ENCODE results near the gene SLC25A23. TPM values are rescaled to one million over a fixed set of nuclear protein-coding genes. Genes with fewer than 3 reads are reported as not detected.
A peak's percentile ranks its signal among the peaks of the same experiment; 100 is the strongest.

SLC25A23 gene
- total and polyA plus RNA-seq, 2 of the 4 experiments (the other 2 are of a cell fraction): 7.0 to 7.6 TPM

DNA sequence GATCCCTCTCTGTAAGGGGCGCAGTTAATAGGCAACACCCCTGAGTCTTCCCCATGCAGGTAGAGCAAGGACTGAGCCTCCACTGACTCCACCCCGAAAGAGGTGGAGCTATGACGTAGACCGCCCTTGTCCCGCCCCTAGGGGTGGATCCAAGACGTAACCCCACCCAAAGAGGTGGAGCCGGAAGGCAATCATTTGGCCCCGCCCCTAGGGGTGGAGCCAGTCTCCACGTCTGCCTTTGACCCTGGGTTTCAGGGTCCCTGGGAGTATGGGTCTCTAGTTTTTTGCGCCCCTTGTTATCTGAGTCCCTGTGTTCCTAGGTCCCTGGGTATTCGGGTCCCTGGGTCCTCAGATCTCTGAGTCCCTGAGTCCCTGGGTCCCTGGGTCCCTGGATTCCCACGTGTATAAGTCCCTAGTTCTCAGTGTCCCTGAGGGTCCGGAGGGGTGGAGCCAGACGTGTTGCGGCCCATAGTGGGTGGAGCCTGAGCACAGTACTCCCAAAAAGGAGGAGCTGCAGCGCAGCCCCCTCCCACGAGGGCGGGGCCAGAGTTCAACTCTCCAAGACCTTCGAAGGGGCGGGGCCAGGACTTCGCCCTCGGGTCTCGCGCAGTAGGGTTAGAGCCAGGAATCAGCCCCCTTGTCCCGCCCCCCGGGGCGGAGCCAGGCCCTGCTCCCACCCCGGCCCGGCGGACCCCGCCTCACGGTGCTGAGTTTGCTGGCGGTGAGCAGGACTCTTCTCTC is 16.7 kb upstream of the SLC25A23 start:
- peaks cover 3% of the 10 kb centered on the region; the same call in 1 of the 2 replicates for H3K9me3 ChIP-seq (ENCODE audit: control insufficient read depth, insufficient read depth, low read length)
- DNase-seq (peak; percentile 10), ATAC-seq (ENCODE audit: low read depth) (peak; percentile 87)
- H4K8ac ChIP-seq (ENCODE audit: low read depth in 2 of 2, low read length in 2 of 2): no peak overlapping the region
- no peak overlapping the region for H2AK9ac ChIP-seq (replicated peaks; ENCODE audit: low read depth, low read length, poor library complexity)
- no peak overlapping the region for H3K14ac ChIP-seq (replicated peaks; ENCODE audit: low read depth, low read length)
- H3K4me1 ChIP-seq (ENCODE audit: control insufficient read depth, insufficient read depth, low read length): no peaks in the 10 kb centered on the region
- no peak overlapping the region for H2BK120ac ChIP-seq (ENCODE audit: low read depth, low read length)
- H2AFZ ChIP-seq (replicated peaks; ENCODE audit: low read length, poor library complexity): peak overlapping the region; percentile 69
- no TSS peak for BruUV-seq (replicated peaks)
- H2AK5ac ChIP-seq (ENCODE audit: low read depth, low read length): no peak overlapping the region
- 9% methylated on average over 9 of the region's 33 CpGs; no CpG with 5 or more reads in 1 of the 2 experiments for WGBS, 2 experiments (ENCODE audit: extremely low coverage in 2 of 2, insufficient read length in 1 of 2)
- dilution Hi-C loops (cut with HindIII; ENCODE audit: low sequenced_read_pairs, unreplicated experiment): no loop called here
- H3K18ac ChIP-seq (ENCODE audit: low read depth, low read length): no peak overlapping the region
- H4K5ac ChIP-seq (ENCODE audit: low read depth, low read length): no peak overlapping the region
- no peak overlapping the region for H4K91ac ChIP-seq (ENCODE audit: insufficient read depth, low read depth, low read length)
- intact Hi-C loops (cut with micrococcal nuclease): no loop called here
- CTCF ChIA-PET: no interaction called here
- H3K27ac ChIP-seq (ENCODE audit: insufficient read depth, low read length): no peak overlapping the region
- H3K79me1 ChIP-seq (ENCODE audit: low read depth in 1 of 2, low read length in 2 of 2): no peaks in the 10 kb centered on the region
- no peaks in the 10 kb centered on the region for H3K36me3 ChIP-seq (ENCODE audit: control insufficient read depth, insufficient read depth, low read length)
- in situ Hi-C loops (cut with MboI; ENCODE audit: low sequenced_read_pairs): no loop called here
- H4K20me1 ChIP-seq (ENCODE audit: insufficient read depth, low read length): no peaks in the 10 kb centered on the region
- H2BK15ac ChIP-seq (ENCODE audit: low read depth, low read length): no peak overlapping the region
- H3K9me1 ChIP-seq (ENCODE audit: insufficient read depth, low read length): no peaks in the 10 kb centered on the region
- H3K56ac ChIP-seq (ENCODE audit: extremely low read depth, insufficient read depth, low read length): no peak overlapping the region
- H3K4me3 ChIP-seq (ENCODE audit: insufficient read depth, low read depth, low read length): 0 out of 2 replicates have a peak overlapping the region, but pooled peaks have one; percentile 24
- no peak overlapping the region for H3K4ac ChIP-seq (ENCODE audit: low read depth, low read length)
- H3K4me2 ChIP-seq (ENCODE audit: low read depth, low read length): peak overlapping the region; percentile 50; the same call in 1 of the 2 replicates
- POLR2A ChIA-PET (ENCODE audit: unreplicated experiment): no interaction called here
- H3K23ac ChIP-seq (ENCODE audit: low read depth, low read length): no peak overlapping the region
- no peak overlapping the region for H2BK5ac ChIP-seq (ENCODE audit: low read depth, low read length, poor library complexity, severe bottlenecking)
- H3K9ac ChIP-seq (ENCODE audit: low read depth, low read length): no peak overlapping the region
- no peak overlapping the region for H2BK20ac ChIP-seq (ENCODE audit: low read depth, low read length)
- H3K27me3 ChIP-seq (ENCODE audit: control insufficient read depth, insufficient read depth, low read length): peaks cover 12% of the 10 kb centered on the region
- no peak for TF ChIP-seq MAZ (IDR thresholded peaks at IDR 0.05; ENCODE audit: borderline replicate concordance, low read depth, low read length)
- TF ChIP-seq NFE2L2 (IDR thresholded peaks at IDR 0.05; ENCODE audit: low read depth, low read length): no peak
- no peak for TF ChIP-seq BHLHE40 (IDR thresholded peaks at IDR 0.05; ENCODE audit: low read depth, low read length)
- no peak for TF ChIP-seq FOS (IDR thresholded peaks at IDR 0.05; ENCODE audit: low read depth, low read length)
- TF ChIP-seq RAD21 (IDR thresholded peaks at IDR 0.05; ENCODE audit: low read length): no peak
- no peak for TF ChIP-seq MXI1 (IDR thresholded peaks at IDR 0.05; ENCODE audit: borderline replicate concordance, low read depth, low read length)
- no peak for TF ChIP-seq RFX5 (IDR thresholded peaks at IDR 0.05; ENCODE audit: low read depth, low read length)
- TF ChIP-seq SMC3 (IDR thresholded peaks at IDR 0.05; ENCODE audit: low read depth, low read length): no peak
- no peak for TF ChIP-seq CEBPB (IDR thresholded peaks at IDR 0.05; ENCODE audit: low read depth, low read length)
- TF ChIP-seq, protein P1, sequence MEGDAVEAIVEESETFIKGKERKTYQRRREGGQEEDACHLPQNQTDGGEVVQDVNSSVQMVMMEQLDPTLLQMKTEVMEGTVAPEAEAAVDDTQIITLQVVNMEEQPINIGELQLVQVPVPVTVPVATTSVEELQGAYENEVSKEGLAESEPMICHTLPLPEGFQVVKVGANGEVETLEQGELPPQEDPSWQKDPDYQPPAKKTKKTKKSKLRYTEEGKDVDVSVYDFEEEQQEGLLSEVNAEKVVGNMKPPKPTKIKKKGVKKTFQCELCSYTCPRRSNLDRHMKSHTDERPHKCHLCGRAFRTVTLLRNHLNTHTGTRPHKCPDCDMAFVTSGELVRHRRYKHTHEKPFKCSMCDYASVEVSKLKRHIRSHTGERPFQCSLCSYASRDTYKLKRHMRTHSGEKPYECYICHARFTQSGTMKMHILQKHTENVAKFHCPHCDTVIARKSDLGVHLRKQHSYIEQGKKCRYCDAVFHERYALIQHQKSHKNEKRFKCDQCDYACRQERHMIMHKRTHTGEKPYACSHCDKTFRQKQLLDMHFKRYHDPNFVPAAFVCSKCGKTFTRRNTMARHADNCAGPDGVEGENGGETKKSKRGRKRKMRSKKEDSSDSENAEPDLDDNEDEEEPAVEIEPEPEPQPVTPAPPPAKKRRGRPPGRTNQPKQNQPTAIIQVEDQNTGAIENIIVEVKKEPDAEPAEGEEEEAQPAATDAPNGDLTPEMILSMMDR (conservative IDR thresholded peaks at IDR 0.05; ENCODE audit: low read depth, low read length): no peak
- TF ChIP-seq, protein P2, sequence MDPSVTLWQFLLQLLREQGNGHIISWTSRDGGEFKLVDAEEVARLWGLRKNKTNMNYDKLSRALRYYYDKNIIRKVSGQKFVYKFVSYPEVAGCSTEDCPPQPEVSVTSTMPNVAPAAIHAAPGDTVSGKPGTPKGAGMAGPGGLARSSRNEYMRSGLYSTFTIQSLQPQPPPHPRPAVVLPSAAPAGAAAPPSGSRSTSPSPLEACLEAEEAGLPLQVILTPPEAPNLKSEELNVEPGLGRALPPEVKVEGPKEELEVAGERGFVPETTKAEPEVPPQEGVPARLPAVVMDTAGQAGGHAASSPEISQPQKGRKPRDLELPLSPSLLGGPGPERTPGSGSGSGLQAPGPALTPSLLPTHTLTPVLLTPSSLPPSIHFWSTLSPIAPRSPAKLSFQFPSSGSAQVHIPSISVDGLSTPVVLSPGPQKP (IDR thresholded peaks at IDR 0.05; ENCODE audit: borderline replicate concordance, low read depth, low read length): no peak
- TF ChIP-seq USF2 (IDR thresholded peaks at IDR 0.05; ENCODE audit: low read depth, low read length): no peak
- no peak for TF ChIP-seq RCOR1 (IDR thresholded peaks at IDR 0.05; ENCODE audit: insufficient replicate concordance, low read length)
- no peak for TF ChIP-seq POLR2A (IDR thresholded peaks at IDR 0.05; ENCODE audit: low read depth, low read length)
